T-cell (primary cell): ENCODE results near the gene TMPRSS5. TPM values are rescaled to one million over a fixed set of nuclear protein-coding genes. Genes with fewer than 3 reads are reported as not detected.

Experiments
- ATAC-seq, 4 experiments: fragments of 200-7000 bp in 3 of 4; fragments of 150-1000 bp in 1 of 4; cut with Tn5 transposase; replicated peaks in 1 of 4; 1 replicate in 3 of 4; 2 replicates in 1 of 4; pipeline ENCODE4 v1.10.0; 2021; ENCODE audit warnings: moderate library complexity in 3 of 4, mild to moderate bottlenecking in 2 of 4, moderate number of reproducible peaks in 1 of 4
- CTCF ChIA-PET, 2 donors: fragments of 300-600 bp; sonication (Branson Sonifier 250); formaldehyde crosslinking; loops; one replicate each; lab custom pipeline; 2022; ENCODE audit warnings: antibody characterized with exemption in 2 of 2; lab: Charles Lee
- POLR2A ChIA-PET, 2 donors: fragments of 300-600 bp; sonication (Branson Sonifier 250); formaldehyde crosslinking; loops; one replicate each; lab custom pipeline; 2022; ENCODE audit warnings: antibody characterized with exemption in 2 of 2; lab: Charles Lee
- DNase-seq, 35 experiments: peaks; one replicate each; pipeline versions ENCODE4 v3.0.0 to v3.0.0-alpha.2; 2013 to 2023
- H3K27ac ChIP-seq: one replicate; pipeline ENCODE4 v1.5.1; 2013; ENCODE audit warnings: low read length
- H3K27me3 ChIP-seq, 2 experiments: replicated peaks in 1 of 2; 1 replicate in 1 of 2; 2 replicates in 1 of 2; pipeline versions ENCODE4 v1.6.1 to v1.7.0; 2013; ENCODE audit warnings: low read length in 1 of 2, mixed read lengths in 1 of 2; ENCODE audit not compliant: control insufficient read depth in 2 of 2, insufficient read depth in 2 of 2; ENCODE audit errors: extremely low read depth in 1 of 2
- H3K36me3 ChIP-seq, 2 donors: 1 replicate in 1 of 2; 2 replicates in 1 of 2; pipeline versions ENCODE4 v1.6.1 to v1.7.0; 2013; ENCODE audit warnings: low read length in 1 of 2; ENCODE audit not compliant: control insufficient read depth in 2 of 2, insufficient read depth in 1 of 2; ENCODE audit errors: extremely low read depth in 1 of 2
- H3K4me1 ChIP-seq, 2 experiments: 1 replicate in 1 of 2; 2 replicates in 1 of 2; pipeline versions ENCODE4 v1.6.1 to v1.7.0; 2013; ENCODE audit warnings: low read length in 2 of 2, mixed read lengths in 1 of 2; ENCODE audit not compliant: insufficient read depth in 2 of 2, control insufficient read depth in 1 of 2; ENCODE audit errors: extremely low read depth in 1 of 2
- H3K4me3 ChIP-seq, 2 donors: 1 replicate in 1 of 2; 2 replicates in 1 of 2; pipeline versions ENCODE4 v1.5.1 to v1.7.0; 2013; ENCODE audit warnings: mild to moderate bottlenecking in 2 of 2, low read length in 1 of 2, moderate library complexity in 1 of 2; ENCODE audit not compliant: control insufficient read depth in 1 of 2; ENCODE audit errors: extremely low read depth in 1 of 2
- H3K9me3 ChIP-seq: 2 replicates; pipeline ENCODE4 v1.7.0; 2013
- H3K27ac Mint-ChIP-seq, 2 donors: one replicate each; pipeline ENCODE4 v1.8.0; 2020 to 2021; ENCODE audit warnings: mild to moderate bottlenecking in 2 of 2, mixed read lengths in 2 of 2
- H3K27me3 Mint-ChIP-seq, 2 donors: one replicate each; pipeline ENCODE4 v1.8.0; 2021 to 2022; ENCODE audit warnings: mixed read lengths in 2 of 2
- H3K36me3 Mint-ChIP-seq: one replicate; pipeline ENCODE4 v1.8.0; 2021; ENCODE audit warnings: mixed read lengths
- H3K4me1 Mint-ChIP-seq, 3 donors: one replicate each; pipeline ENCODE4 v1.8.0; 2020 to 2022; ENCODE audit warnings: mixed read lengths in 3 of 3, mild to moderate bottlenecking in 1 of 3
- H3K4me3 Mint-ChIP-seq, 3 donors: one replicate each; pipeline ENCODE4 v1.8.0; 2020 to 2022; ENCODE audit warnings: mild to moderate bottlenecking in 3 of 3, mixed read lengths in 3 of 3, moderate library complexity in 3 of 3
- H3K9me3 Mint-ChIP-seq, 3 donors: one replicate each; pipeline ENCODE4 v1.8.0; 2020 to 2022; ENCODE audit warnings: mixed read lengths in 3 of 3
- WGBS: methylation state at CpG from one replicate; pipeline ENCODE4 v1.1.5; 2013; ENCODE audit warnings: missing lambda C conversion rate; ENCODE audit not compliant: insufficient coverage; 5-methylcytosine and 5-hydroxymethylcytosine counted together
- total RNA-seq, 35 experiments: library from RNA in 6 of 35; stranded (reverse) in 6 of 35; fragments of 120-200 nt in 1 of 35; gene quantifications; one replicate each; pipeline versions ENCODE4 v1.2.1 to v1.2.4 and lab custom pipeline; 2013 to 2026

Gene TMPRSS5
- total RNA-seq, 5 donors from 2014 or later (not counting 1 experiment from before 2014, with no cell fraction given), result 0.76 to 1.7 (median 1.2) TPM

- DNase-seq (no peak), ATAC-seq (no peak)
- 53% methylated on average over 3 of the region's 5 CpGs for WGBS
- H3K4me3 ChIP-seq, result no peak overlapping the region
- no peaks in the 10 kb centered on the region for H3K36me3 ChIP-seq
- no peak overlapping the region for H3K27ac ChIP-seq
- Mint-ChIP-seq H3K27me3 (peaks cover 10 to 24% of the 10 kb centered on the region in 2 donors), H3K4me1 (no peaks in the 10 kb centered on the region), H3K4me3 (no peak overlapping the region), H3K36me3 (no peaks in the 10 kb centered on the region), H3K9me3 (peaks cover 0 to 9% (median 5%) of the 10 kb centered on the region in 3 donors), H3K27ac (no peak overlapping the region)
- no peaks in the 10 kb centered on the region for H3K9me3 ChIP-seq
- peaks cover 0 to 7% of the 10 kb centered on the region in 2 experiments for H3K27me3 ChIP-seq
- no peaks in the 10 kb centered on the region for H3K4me1 ChIP-seq
- POLR2A ChIA-PET, result no interaction called here
- CTCF ChIA-PET, result no interaction called here
Measured at GRCh38 chr11:113651023-113651422, 55.1 kb downstream of the TMPRSS5 start.

DNA sequence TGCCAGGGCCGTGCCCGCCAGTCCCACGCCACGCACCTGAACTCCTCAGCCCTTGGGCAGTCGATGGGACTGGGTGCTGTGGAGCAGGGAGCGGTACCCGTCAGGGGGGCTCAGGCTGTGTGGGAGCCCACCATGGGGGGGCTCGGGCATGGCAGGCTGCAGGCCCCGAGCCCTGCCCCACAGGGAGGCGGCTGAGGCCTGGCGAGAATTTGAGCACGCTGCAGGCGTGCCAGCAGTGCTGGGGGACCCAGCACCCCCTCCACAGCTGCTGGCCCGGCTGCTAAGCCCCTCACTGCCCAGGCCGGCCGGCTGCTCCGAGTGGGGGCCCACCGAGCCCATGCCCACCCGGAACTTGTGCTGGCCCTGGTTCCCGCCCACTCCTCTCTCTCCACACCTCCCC is 56.8 kb downstream of the TMPRSS5 start:
- H3K27ac Mint-ChIP-seq, result no peak overlapping the region
- ChIA-PET CTCF (no interaction called here), POLR2A (no interaction called here)
- no peak overlapping the region for H3K4me3 Mint-ChIP-seq
- peaks cover 0 to 9% (median 5%) of the 10 kb centered on the region in 3 donors for H3K9me3 Mint-ChIP-seq
- ATAC-seq (no peak), DNase-seq (no peak)
- Histone ChIP-seq H3K4me1 (no peaks in the 10 kb centered on the region), H3K27ac (no peak overlapping the region), H3K4me3 (no peak overlapping the region), H3K27me3 (peaks cover 0 to 10% of the 10 kb centered on the region in 2 experiments), H3K9me3 (no peaks in the 10 kb centered on the region), H3K36me3 (no peaks in the 10 kb centered on the region)
- H3K27me3 Mint-ChIP-seq, result peaks cover 10 to 27% of the 10 kb centered on the region in 2 donors
- H3K4me1 Mint-ChIP-seq, result no peaks in the 10 kb centered on the region
- WGBS, result 94% methylated on average over 17 of the region's 20 CpGs
- no peaks in the 10 kb centered on the region for H3K36me3 Mint-ChIP-seq

DNA sequence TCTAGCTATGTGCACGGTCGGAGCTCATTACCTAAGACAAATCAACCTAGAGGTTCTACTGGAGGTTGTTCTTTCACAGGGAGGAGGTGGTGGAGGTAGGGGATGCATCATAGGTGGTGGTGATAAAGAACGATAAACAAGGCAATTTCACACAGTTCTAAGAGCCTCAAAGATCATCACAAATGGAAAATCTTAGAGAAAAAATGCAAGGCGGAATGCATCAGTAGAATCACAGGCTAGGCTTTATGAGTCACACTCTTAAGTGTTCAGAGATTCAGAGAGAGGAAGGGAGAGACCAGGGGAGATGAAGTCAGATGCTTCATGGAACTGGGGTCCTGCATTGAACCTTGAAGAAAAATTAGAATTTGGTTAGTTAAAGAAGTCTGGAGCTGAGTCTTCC is 58.3 kb downstream of the TMPRSS5 start:
- Mint-ChIP-seq H3K4me1 (no peaks in the 10 kb centered on the region), H3K36me3 (no peaks in the 10 kb centered on the region), H3K27me3 (peaks cover under 1 to 21% of the 10 kb centered on the region in 2 donors), H3K27ac (no peak overlapping the region), H3K4me3 (no peak overlapping the region), H3K9me3 (peaks cover 0 to 9% (median 0%) of the 10 kb centered on the region in 3 donors)
- H3K9me3 ChIP-seq, result no peaks in the 10 kb centered on the region
- H3K4me1 ChIP-seq, result no peaks in the 10 kb centered on the region
- ChIA-PET POLR2A (no interaction called here), CTCF (no interaction called here)
- no peaks in the 10 kb centered on the region for H3K36me3 ChIP-seq
- H3K4me3 ChIP-seq, result no peak overlapping the region
- H3K27ac ChIP-seq, result no peak overlapping the region
- ATAC-seq, result no peak
- no peak for DNase-seq
- H3K27me3 ChIP-seq, result peaks cover 0 to 12% of the 10 kb centered on the region in 2 experiments
- 71% methylated on average over 1 of the region's 4 CpGs for WGBS

GRCh38 chr11:113647108-113647507 is 59.0 kb downstream of the TMPRSS5 start:
- ATAC-seq (no peak), DNase-seq (no peak)
- POLR2A ChIA-PET, result no interaction called here
- Mint-ChIP-seq H3K9me3 (peaks cover 0 to 9% (median 0%) of the 10 kb centered on the region in 3 donors), H3K36me3 (no peaks in the 10 kb centered on the region), H3K27me3 (peaks cover 0 to 14% of the 10 kb centered on the region in 2 donors), H3K27ac (no peak overlapping the region), H3K4me1 (no peaks in the 10 kb centered on the region), H3K4me3 (no peak overlapping the region)
- CTCF ChIA-PET, result no interaction called here
- no peaks in the 10 kb centered on the region for H3K4me1 ChIP-seq
- no peaks in the 10 kb centered on the region for H3K9me3 ChIP-seq
- H3K4me3 ChIP-seq, result no peak overlapping the region
- H3K27ac ChIP-seq, result no peak overlapping the region
- H3K27me3 ChIP-seq, result peaks cover 0 to 14% of the 10 kb centered on the region in 2 experiments
- H3K36me3 ChIP-seq, result no peaks in the 10 kb centered on the region
- 30% methylated on average over 2 of the region's 3 CpGs for WGBS

- no peak overlapping the region for H3K4me3 Mint-ChIP-seq
- 90% methylated on average over 3 of the region's 5 CpGs for WGBS
- no peaks in the 10 kb centered on the region for H3K4me1 Mint-ChIP-seq
- H3K36me3 Mint-ChIP-seq, result no peaks in the 10 kb centered on the region
- H3K27ac Mint-ChIP-seq, result no peak overlapping the region
- H3K4me1 ChIP-seq, result no peaks in the 10 kb centered on the region
- no peak for DNase-seq
- H3K9me3 Mint-ChIP-seq, result peaks cover 0 to 9% (median 0%) of the 10 kb centered on the region in 3 donors
- POLR2A ChIA-PET, result no interaction called here
- no peaks in the 10 kb centered on the region for H3K9me3 ChIP-seq
- no peak for ATAC-seq
- no peak overlapping the region for H3K27ac ChIP-seq
- peaks cover 0 to 14% of the 10 kb centered on the region in 2 experiments for H3K27me3 ChIP-seq
- no peak overlapping the region for H3K4me3 ChIP-seq
- peaks cover 7 to 13% of the 10 kb centered on the region in 2 donors for H3K27me3 Mint-ChIP-seq
- CTCF ChIA-PET, result no interaction called here
- H3K36me3 ChIP-seq, result no peaks in the 10 kb centered on the region
Measured at GRCh38 chr11:113645593-113646349, 60.3 kb downstream of the TMPRSS5 start.

GRCh38 chr11:113644605-113645004 is 61.5 kb downstream of the TMPRSS5 start:
- no peaks in the 10 kb centered on the region for H3K36me3 ChIP-seq
- no peaks in the 10 kb centered on the region for H3K4me1 Mint-ChIP-seq
- POLR2A ChIA-PET, result no interaction called here
- H3K9me3 Mint-ChIP-seq, result peaks cover 0 to 4% (median 0%) of the 10 kb centered on the region in 3 donors
- no peak overlapping the region for H3K27ac ChIP-seq
- H3K27me3 Mint-ChIP-seq, result peaks cover 7 to 19% of the 10 kb centered on the region in 2 donors
- no peak overlapping the region for H3K27ac Mint-ChIP-seq
- H3K9me3 ChIP-seq, result no peaks in the 10 kb centered on the region
- CTCF ChIA-PET, result no interaction called here
- no peak for ATAC-seq
- H3K4me3 Mint-ChIP-seq, result no peak overlapping the region
- no peak overlapping the region for H3K4me3 ChIP-seq
- WGBS, result 62% methylated on average over 2 of the region's 3 CpGs
- DNase-seq, result no peak
- no peaks in the 10 kb centered on the region for H3K36me3 Mint-ChIP-seq
- no peaks in the 10 kb centered on the region for H3K4me1 ChIP-seq
- H3K27me3 ChIP-seq, result peaks cover 0 to 11% of the 10 kb centered on the region in 2 experiments
